GM21423 (cell line): Measurements from ENCODE around the gene DKK2.
"Not testable (repeated sequence)": the region's sequence is repeated elsewhere in the genome, so short reads cannot be mapped to it uniquely, and the experiment has no call there.

Experiments
- ATAC-seq: cut with Tn5 transposase; IDR thresholded peaks from one replicate; pipeline ENCODE4 v1.9.1; 2021; ENCODE audit warnings: mild to moderate bottlenecking, moderate library complexity; ENCODE audit not compliant: unreplicated experiment

Gene DKK2

GRCh38 chr4:106914223-106914622 is 121.9 kb downstream of the DKK2 start:
- ATAC-seq = no peak

- ATAC-seq = no peak
These were observed 126.5 kb downstream of the DKK2 start for GRCh38 chr4:106909486-106910188.

- not testable (repeated sequence) for ATAC-seq
These were observed 128.1 kb downstream of the DKK2 start for GRCh38 chr4:106908049-106908448.

- ATAC-seq = no peak
These were observed 128.9 kb downstream of the DKK2 start for GRCh38 chr4:106907216-106907615.

- ATAC-seq = no peak
These were observed 129.4 kb downstream of the DKK2 start for GRCh38 chr4:106906728-106907127.

GRCh38 chr4:106898621-106899230 is 137.4 kb downstream of the DKK2 start:
- no peak for ATAC-seq

GRCh38 chr4:106893903-106894302 is 142.2 kb downstream of the DKK2 start:
- ATAC-seq = no peak

GRCh38 chr4:106893395-106893881 is 142.7 kb downstream of the DKK2 start:
- ATAC-seq = no peak

GRCh38 chr4:106892786-106893185 is 143.3 kb downstream of the DKK2 start:
- ATAC-seq = no peak

GRCh38 chr4:106875340-106875739 is 160.8 kb downstream of the DKK2 start:
- no peak for ATAC-seq
